B cell (primary cell): ENCODE measurements around the gene KLHL15. TPM values are rescaled to one million over a fixed set of nuclear protein-coding genes. Genes with fewer than 3 reads are reported as not detected.

ENCODE experiments used
- ATAC-seq: fragments of 200-7000 bp; cut with Tn5 transposase; one replicate; pipeline ENCODE4 v1.10.0; 2021; ENCODE audit warnings: low read depth, mild to moderate bottlenecking, moderate number of reproducible peaks, moderate library complexity
- CTCF ChIA-PET: fragments of 350-600 bp; sonication (Branson Sonifier 250); formaldehyde crosslinking; loops from one replicate; lab custom pipeline; 2021; ENCODE audit warnings: antibody characterized with exemption, inconsistent platforms; lab: Charles Lee
- POLR2A ChIA-PET: fragments of 350-600 bp; sonication (Branson Sonifier 250); formaldehyde crosslinking; loops from one replicate; lab custom pipeline; 2021; ENCODE audit warnings: antibody characterized with exemption; lab: Charles Lee
- DNase-seq: peaks from one replicate; pipeline ENCODE4 v3.0.0; 2013
- H2AFZ ChIP-seq: 2 replicates; pipeline ENCODE4 v1.6.1; 2012; ENCODE audit warnings: mild to moderate bottlenecking, low read depth, low read length; ENCODE audit not compliant: insufficient read depth, poor library complexity, severe bottlenecking
- H3K27ac ChIP-seq, 2 donors: 1 replicate in 1 of 2; 2 replicates in 1 of 2; pipeline ENCODE4 v1.5.1; 2012 to 2013; ENCODE audit warnings: low read length in 2 of 2, mild to moderate bottlenecking in 2 of 2, moderate library complexity in 1 of 2
- H3K27me3 ChIP-seq, 4 experiments: fragments of 200-600 bp in 1 of 4; sonication (generic) in 1 of 4; replicated peaks in 1 of 4; 1 replicate in 2 of 4; 2 replicates in 2 of 4; pipeline versions ENCODE4 v1.6.1 to v1.7.0; 2013 to 2016; ENCODE audit warnings: low read length in 3 of 4, mild to moderate bottlenecking in 2 of 4, mixed read lengths in 1 of 4, moderate library complexity in 1 of 4; ENCODE audit not compliant: insufficient read depth in 4 of 4, control insufficient read depth in 3 of 4; ENCODE audit errors: control extremely low read depth in 1 of 4
- H3K36me3 ChIP-seq, 2 experiments: replicated peaks in 1 of 2; 1 replicate in 1 of 2; 2 replicates in 1 of 2; pipeline versions ENCODE4 v1.6.1 to v1.7.1; 2013; ENCODE audit warnings: low read length in 1 of 2; ENCODE audit not compliant: insufficient read depth in 2 of 2, control insufficient read depth in 1 of 2; ENCODE audit errors: control extremely low read depth in 1 of 2, extremely low read depth in 1 of 2
- H3K4me1 ChIP-seq, 2 donors: fragments of 200-600 bp in 1 of 2; sonication (generic) in 1 of 2; 1 replicate in 1 of 2; 2 replicates in 1 of 2; pipeline versions ENCODE4 v1.5.1 to v1.6.1; 2013 to 2017; ENCODE audit warnings: low read length in 2 of 2; ENCODE audit not compliant: control insufficient read depth in 2 of 2, insufficient read depth in 2 of 2
- H3K4me2 ChIP-seq: replicated peaks from 2 replicates; pipeline ENCODE3; 2012; ENCODE audit warnings: mild to moderate bottlenecking, low read depth, low read length; ENCODE audit not compliant: poor library complexity, severe bottlenecking
- H3K4me3 ChIP-seq, 5 experiments: fragments of 200-600 bp in 1 of 5; sonication (generic) in 1 of 5; 1 replicate in 3 of 5; 2 replicates in 2 of 5; pipeline versions ENCODE4 v1.5.1 to v1.7.0; 2011 to 2016; ENCODE audit warnings: low read length in 4 of 5, mild to moderate bottlenecking in 4 of 5, low read depth in 2 of 5, control low read depth in 1 of 5, moderate library complexity in 1 of 5; ENCODE audit not compliant: insufficient read depth in 1 of 5; ENCODE audit errors: control extremely low read depth in 1 of 5, extremely low read depth in 1 of 5
- H3K79me2 ChIP-seq: fragments of 200-600 bp; sonication (generic); one replicate; pipeline ENCODE4 v1.6.0; 2016; ENCODE audit warnings: low read length; ENCODE audit not compliant: control insufficient read depth, insufficient read depth
- H3K9ac ChIP-seq: fragments of 200-600 bp; sonication (generic); 2 replicates; pipeline ENCODE4 v1.6.1; 2017; ENCODE audit warnings: mild to moderate bottlenecking, low read length, moderate library complexity
- H3K9me3 ChIP-seq, 3 donors: one replicate each; pipeline versions ENCODE4 v1.6.1 to v1.7.1; 2013; ENCODE audit warnings: low read length in 2 of 3; ENCODE audit not compliant: control insufficient read depth in 2 of 3, insufficient read depth in 1 of 3; ENCODE audit errors: control extremely low read depth in 1 of 3
- H4K20me1 ChIP-seq: 2 replicates; pipeline ENCODE4 v1.6.0; 2012; ENCODE audit warnings: mild to moderate bottlenecking, low read length; ENCODE audit not compliant: insufficient read depth, control insufficient read depth, poor library complexity, severe bottlenecking
- H3K27ac Mint-ChIP-seq: one replicate; pipeline ENCODE4 v1.8.0; 2021; ENCODE audit warnings: mixed read lengths
- H3K27me3 Mint-ChIP-seq: one replicate; pipeline ENCODE4 v1.8.0; 2021; ENCODE audit warnings: mixed read lengths
- H3K4me1 Mint-ChIP-seq: one replicate; pipeline ENCODE4 v1.8.0; 2021; ENCODE audit warnings: mixed read lengths
- H3K4me3 Mint-ChIP-seq: one replicate; pipeline ENCODE4 v1.8.0; 2021; ENCODE audit warnings: mixed read lengths
- H3K9me3 Mint-ChIP-seq: one replicate; pipeline ENCODE4 v1.8.0; 2022; ENCODE audit warnings: mixed read lengths; ENCODE audit not compliant: insufficient read depth
- EZH2 ChIP-seq: IDR thresholded peaks from 2 replicates; pipeline ENCODE4 v1.6.1; 2012; ENCODE audit warnings: borderline replicate concordance, low read depth, mild to moderate bottlenecking, moderate library complexity, low read length; ENCODE audit not compliant: insufficient read depth, poor library complexity, severe bottlenecking
- WGBS: methylation state at CpG from one replicate; pipeline ENCODE4 v1.1.5; 2013; ENCODE audit warnings: missing lambda C conversion rate; ENCODE audit not compliant: insufficient coverage; 5-methylcytosine and 5-hydroxymethylcytosine counted together
- intact Hi-C: fragments of 100-400 bp; cut with micrococcal nuclease; formaldehyde crosslinking; loops from one replicate; pipeline ENCODE4 v1.10.0; 2022
- polyA plus RNA-seq: library from polyadenylated mRNA; depleted of rRNA; stranded (reverse); fragments of >200 nt; gene quantifications from 2 replicates; pipeline ENCODE4 v1.2.3, GENCODE V29; 2012
- total RNA-seq, 2 donors: library from RNA; stranded (reverse); fragments of 120-200 nt in 1 of 2; gene quantifications; 1 replicate in 1 of 2; 2 replicates in 1 of 2; pipeline versions ENCODE4 v1.2.3 to v1.2.4, GENCODE V29; 2013 to 2022
- TF ChIP-seq, protein P1 (sequence below): fragments of 200-600 bp; IDR thresholded peaks from one replicate; pipeline ENCODE4 v1.8.0; 2022; ENCODE audit warnings: antibody characterized with exemption, mild to moderate bottlenecking

The KLHL15 gene
- total and polyA plus RNA-seq, 2 donors (not counting 1 experiment from before 2014, with no cell fraction given), result 5.4 to 8.2 TPM

DNA sequence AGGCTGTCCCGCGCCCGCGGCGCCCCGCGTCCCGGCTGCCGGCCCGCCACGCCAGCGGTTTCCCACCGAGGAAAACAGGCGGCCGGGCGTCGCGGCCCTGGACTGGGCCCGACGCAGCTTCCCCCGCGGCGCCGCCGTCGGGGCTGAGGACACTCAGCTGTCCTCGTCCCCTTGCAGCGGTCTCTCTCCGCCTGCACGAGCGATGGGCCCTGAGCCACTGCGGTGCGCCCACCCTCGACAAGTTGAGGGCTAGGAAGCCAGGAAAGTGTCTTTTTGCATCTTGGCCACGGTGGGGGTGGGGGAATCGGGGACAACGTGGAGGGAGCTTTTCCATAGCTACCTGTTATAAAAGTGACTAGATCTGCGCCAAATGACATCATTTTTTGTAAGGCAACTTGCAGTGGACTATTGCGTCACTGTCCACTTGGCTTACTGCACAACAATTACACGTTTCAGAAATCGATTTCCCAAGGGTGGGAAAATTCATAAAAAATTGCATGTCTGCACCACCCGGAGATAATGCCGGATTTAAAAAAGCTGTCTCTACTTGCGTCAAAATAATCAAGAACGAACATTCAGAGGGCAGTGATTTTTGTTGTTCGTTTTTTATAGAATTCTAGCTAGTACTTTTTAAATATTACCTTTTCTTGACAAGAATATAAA lies 1.1 kb downstream of the KLHL15 start:
- H3K27ac ChIP-seq, result peak overlapping the region; percentile 77 to 93
- no peak for DNase-seq
- H2AFZ ChIP-seq, result peak overlapping the region; percentile 74
- POLR2A ChIA-PET, result interaction anchor here (1.2 to 1.8 kb wide), 3 partner anchors 28 to 243 kb away, joined by 8 to 40 read pairs (median 9); partner anchors contain the start of genes APOO, CXorf58, EIF2S3 and SAT1
- peak overlapping the region; percentile 76 for H3K4me2 ChIP-seq
- Mint-ChIP-seq H3K4me3 (peak overlapping the region; percentile 90), H3K27me3 (no peaks in the 10 kb centered on the region), H3K9me3 (no peaks in the 10 kb centered on the region), H3K4me1 (peaks cover 29% of the 10 kb centered on the region), H3K27ac (peak overlapping the region; percentile 95)
- peaks cover 4 to 10% of the 10 kb centered on the region in 2 donors for H3K4me1 ChIP-seq
- CTCF ChIA-PET, result interaction anchor here (1.1 to 2.3 kb wide), 6 partner anchors 28 to 359 kb away, joined by 3 to 41 read pairs (median 5); partner anchors contain the start of genes APOO, CXorf58, EIF2S3 and PRDX4
- H3K79me2 ChIP-seq, result peaks cover 32% of the 10 kb centered on the region
- no peaks in the 10 kb centered on the region for H3K27me3 ChIP-seq
- peaks cover 5% of the 10 kb centered on the region for H4K20me1 ChIP-seq
- no peak for TF ChIP-seq EZH2
- TF ChIP-seq, protein P1, sequence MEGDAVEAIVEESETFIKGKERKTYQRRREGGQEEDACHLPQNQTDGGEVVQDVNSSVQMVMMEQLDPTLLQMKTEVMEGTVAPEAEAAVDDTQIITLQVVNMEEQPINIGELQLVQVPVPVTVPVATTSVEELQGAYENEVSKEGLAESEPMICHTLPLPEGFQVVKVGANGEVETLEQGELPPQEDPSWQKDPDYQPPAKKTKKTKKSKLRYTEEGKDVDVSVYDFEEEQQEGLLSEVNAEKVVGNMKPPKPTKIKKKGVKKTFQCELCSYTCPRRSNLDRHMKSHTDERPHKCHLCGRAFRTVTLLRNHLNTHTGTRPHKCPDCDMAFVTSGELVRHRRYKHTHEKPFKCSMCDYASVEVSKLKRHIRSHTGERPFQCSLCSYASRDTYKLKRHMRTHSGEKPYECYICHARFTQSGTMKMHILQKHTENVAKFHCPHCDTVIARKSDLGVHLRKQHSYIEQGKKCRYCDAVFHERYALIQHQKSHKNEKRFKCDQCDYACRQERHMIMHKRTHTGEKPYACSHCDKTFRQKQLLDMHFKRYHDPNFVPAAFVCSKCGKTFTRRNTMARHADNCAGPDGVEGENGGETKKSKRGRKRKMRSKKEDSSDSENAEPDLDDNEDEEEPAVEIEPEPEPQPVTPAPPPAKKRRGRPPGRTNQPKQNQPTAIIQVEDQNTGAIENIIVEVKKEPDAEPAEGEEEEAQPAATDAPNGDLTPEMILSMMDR, result peak; percentile 0
- peak overlapping the region; percentile 79 for H3K9ac ChIP-seq
- peak; percentile 11 for ATAC-seq
- intact Hi-C loops, result loop anchor here (1.0 to 10.0 kb wide), 6 partner anchors 28 to 441 kb away; partner anchors contain the start of genes ACOT9, CXorf58, EIF2S3 and PDK3
- H3K36me3 ChIP-seq, result no peaks in the 10 kb centered on the region
- peak overlapping the region; percentile 54 to 73 (median 69) for H3K4me3 ChIP-seq
- WGBS, result 0% methylated on average over 30 of the region's 46 CpGs
- peaks cover 0 to 3% (median 0%) of the 10 kb centered on the region in 3 donors for H3K9me3 ChIP-seq
